ENCODE results near the gene PHAF1.

- TF ChIP-seq EZH2 (IDR thresholded peaks at IDR 0.05; ENCODE audit: insufficient read depth, poor library complexity, severe bottlenecking) (no peak), EZH2phosphoT487 (IDR thresholded peaks at IDR 0.05; ENCODE audit: insufficient read depth, low read depth) (no peak)
Observed at GRCh38 chr16:67170168-67170948, 60.6 kb downstream of the PHAF1 start, which contains the start of gene NOL3.

Measured in GM23248 (cell line).